Cardiac muscle cell (in vitro differentiated cells and primary cell): ENCODE data around the gene GJD4. TPM values are rescaled to one million over a fixed set of nuclear protein-coding genes. Genes with fewer than 3 reads are reported as not detected.

Experiments used
- DNase-seq, 2 donors: peaks; one replicate each; pipeline versions ENCODE4 v3.0.0 to v3.0.0-alpha.2; 2010 to 2017; ENCODE audit warnings: low read depth in 1 of 2, low spot score in 1 of 2
- H3K27ac ChIP-seq: fragments of 200-600 bp; sonication (generic); 2 replicates; pipeline ENCODE4 v1.5.1; 2016
- H3K27me3 ChIP-seq: fragments of 200-600 bp; sonication (generic); 2 replicates; pipeline ENCODE4 v1.6.0; 2016; ENCODE audit warnings: control low read depth
- H3K36me3 ChIP-seq: fragments of 200-600 bp; sonication (generic); 2 replicates; pipeline ENCODE4 v1.5.1; 2016; ENCODE audit warnings: control low read depth
- H3K4me1 ChIP-seq: fragments of 200-600 bp; sonication (generic); 2 replicates; pipeline ENCODE4 v1.8.1; 2017; ENCODE audit warnings: low read depth, mild to moderate bottlenecking, mixed run types
- H3K4me3 ChIP-seq: fragments of 200-600 bp; sonication (generic); 2 replicates; pipeline ENCODE4 v1.5.1; 2016; ENCODE audit warnings: mild to moderate bottlenecking
- H3K9me3 ChIP-seq: fragments of 200-600 bp; sonication (generic); 2 replicates; pipeline ENCODE4 v1.5.1; 2017; ENCODE audit warnings: low read depth, mild to moderate bottlenecking, control low read depth
- CTCF ChIP-seq: IDR thresholded peaks from 2 replicates; pipeline ENCODE4 v1.5.1; 2012; ENCODE audit warnings: low read depth, mild to moderate bottlenecking, low read length
- polyA plus RNA-seq: library from polyadenylated mRNA; unstranded; fragments of >200 nt; fragmentation: Nextera tagmentation; extraction: Ambion mirVana; gene quantifications from 2 replicates; pipeline ENCODE4 v1.2.1, GENCODE V29; 2016
- total RNA-seq: library from RNA; depleted of rRNA; stranded (reverse); fragments of >200 nt; gene quantifications from 2 replicates; pipeline ENCODE4 v1.2.3, GENCODE V29; 2016

GJD4 gene
- total and polyA plus RNA-seq, 2 experiments from 2014 or later = 0.24 TPM; not detected in 1

- Histone ChIP-seq H3K4me3 (no peak overlapping the region), H3K27me3 (no peaks in the 10 kb centered on the region), H3K27ac (no peak overlapping the region), H3K4me1 (no peaks in the 10 kb centered on the region), H3K9me3 (no peaks in the 10 kb centered on the region), H3K36me3 (no peaks in the 10 kb centered on the region)
- TF ChIP-seq CTCF = no peak
- DNase-seq = no peak
Measured at GRCh38 chr10:35657621-35658020, 52.5 kb downstream of the GJD4 start.

Other genes with a start within 250 kb of the GJD4 start
- gene FZD8, start 37.0 kb downstream of the GJD4 start, total RNA-seq = 41.5 and 58.4 TPM in 2 replicates
- gene FZD8, start 37.0 kb downstream of the GJD4 start, polyA plus RNA-seq = 7.6 and 9.9 TPM in 2 replicates